Panc1 (cell line): ENCODE measurements around the gene PPP4R2. TPM values are rescaled to one million over a fixed set of nuclear protein-coding genes. Genes with fewer than 3 reads are reported as not detected.

Experiments
- ATAC-seq: fragments of 200-7000 bp; cut with Tn5 transposase; 2 replicates; pipeline ENCODE4 v1.9.1; 2020; ENCODE audit warnings: mild to moderate bottlenecking, moderate library complexity
- BruUV-seq: library from RNA; stranded (reverse); fragments of 400-500 nt; replicated peaks from 2 replicates; lab custom pipeline; 2021; lab: Mats Ljungman, UMichigan
- CTCF ChIA-PET: fragments of 300-600 bp; sonication (Branson Sonifier 250); formaldehyde crosslinking; loops from one replicate; lab custom pipeline; 2022; ENCODE audit warnings: antibody characterized with exemption; lab: Charles Lee
- POLR2A ChIA-PET: fragments of 300-600 bp; sonication (Branson Sonifier 250); formaldehyde crosslinking; loops from one replicate; lab custom pipeline; 2022; ENCODE audit warnings: antibody characterized with exemption; lab: Charles Lee
- DNase-seq: peaks from one replicate; pipeline ENCODE4 v3.0.0-alpha.2; 2010; ENCODE audit warnings: low read depth, low spot score
- H3K27ac ChIP-seq: 2 replicates; pipeline ENCODE4 v1.5.1; 2011; ENCODE audit warnings: mild to moderate bottlenecking, low read length, inconsistent platforms
- H3K27me3 ChIP-seq: fragments of 200-500 bp; sonication (Bioruptor generic); 2 replicates; pipeline ENCODE4 v1.6.0; 2014; ENCODE audit warnings: low read length, inconsistent platforms; ENCODE audit not compliant: control insufficient read depth, insufficient read depth
- H3K36me3 ChIP-seq: fragments of 200-500 bp; sonication (Bioruptor generic); 2 replicates; pipeline ENCODE4 v1.5.1; 2014; ENCODE audit warnings: inconsistent platforms, mild to moderate bottlenecking, low read length, moderate library complexity; ENCODE audit not compliant: control insufficient read depth, insufficient read depth
- H3K4me1 ChIP-seq: 2 replicates; pipeline ENCODE4 v1.5.1; 2011; ENCODE audit warnings: inconsistent platforms, mild to moderate bottlenecking, low read length, moderate library complexity; ENCODE audit not compliant: control insufficient read depth, insufficient read depth
- H3K4me3 ChIP-seq, 2 experiments: 2 replicates each; pipeline ENCODE4 v1.5.1; 2011 to 2012; ENCODE audit warnings: low read depth in 2 of 2, low read length in 2 of 2, mild to moderate bottlenecking in 2 of 2, inconsistent platforms in 1 of 2, moderate library complexity in 1 of 2
- H3K9me3 ChIP-seq: fragments of 200-500 bp; sonication (Bioruptor generic); 2 replicates; pipeline ENCODE4 v1.5.1; 2014; ENCODE audit warnings: low read depth, mild to moderate bottlenecking, inconsistent platforms, low read length, moderate library complexity; ENCODE audit not compliant: control insufficient read depth, insufficient read depth
- CTCF ChIP-seq: fragments of 450-650 bp; IDR thresholded peaks from 2 replicates; pipeline ENCODE4 v1.5.1; 2017; ENCODE audit warnings: mild to moderate bottlenecking
- POLR2AphosphoS5 ChIP-seq: IDR thresholded peaks from 2 replicates; pipeline ENCODE4 v1.6.1; 2012; ENCODE audit warnings: mild to moderate bottlenecking, low read depth, low read length, moderate library complexity
- REST ChIP-seq, 2 experiments: IDR thresholded peaks; 2 replicates each; pipeline ENCODE4 v1.6.1; 2011 to 2012; ENCODE audit warnings: low read depth in 2 of 2, control low read depth in 1 of 2, low read length in 1 of 2, mild to moderate bottlenecking in 1 of 2, moderate library complexity in 1 of 2; ENCODE audit not compliant: insufficient read depth in 1 of 2
- SIN3A ChIP-seq: IDR thresholded peaks from 2 replicates; pipeline ENCODE4 v1.6.1; 2012; ENCODE audit warnings: low read depth, mild to moderate bottlenecking, low read length, moderate library complexity, borderline replicate concordance; ENCODE audit not compliant: insufficient read depth
- TCF7L2 ChIP-seq: IDR thresholded peaks from 2 replicates; pipeline ENCODE4 v1.6.1; 2011; ENCODE audit warnings: mild to moderate bottlenecking, low read depth, low read length, inconsistent platforms
- in situ Hi-C: cut with HindIII; loops from 2 replicates; pipeline ENCODE4 v1.10.0; 2016; ENCODE audit warnings: low sequenced_read_pairs, low pct_unique_long_range_greater_than_20kb
- intact Hi-C: fragments of 100-400 bp; cut with micrococcal nuclease; formaldehyde crosslinking; loops from one replicate; pipeline ENCODE4 v1.10.0; 2022; ENCODE audit not compliant: unreplicated experiment
- total RNA-seq: library from RNA; stranded (reverse); gene quantifications from one replicate; pipeline ENCODE4 v1.2.1, GENCODE V29; 2021; ENCODE audit not compliant: unreplicated experiment

PPP4R2 gene
- total RNA-seq, 1 experiment from 2014 or later, result 59.8 TPM

- Histone ChIP-seq H3K36me3 (no peaks in the 10 kb centered on the region), H3K4me1 (no peaks in the 10 kb centered on the region), H3K4me3 (no peak overlapping the region), H3K9me3 (no peaks in the 10 kb centered on the region), H3K27me3 (no peaks in the 10 kb centered on the region), H3K27ac (no peak overlapping the region)
- TF ChIP-seq REST (IDR thresholded peaks at IDR 0.05; ENCODE audit: insufficient read depth in 1 of 2, low read depth in 2 of 2, low read length in 1 of 2) (no peak), TCF7L2 (no peak), POLR2AphosphoS5 (no peak), CTCF (no peak), SIN3A (no peak)
- in situ Hi-C loops, result no loop called here
- DNase-seq, result no peak
- intact Hi-C loops, result loop anchor here (10.0 kb wide), 1 partner anchor 146 kb away; no protein-coding TSS in a partner anchor
- no TSS peak for BruUV-seq
- ATAC-seq, result no peak
- ChIA-PET CTCF (interaction anchor here (0.6 to 0.7 kb wide), 2 partner anchors 144 to 392 kb away, joined by 3 to 13 read pairs; no protein-coding TSS in a partner anchor), POLR2A (no interaction called here)
These were observed 83.8 kb downstream of the PPP4R2 start for GRCh38 chr3:73080216-73080966.

- no peak overlapping the region for H3K27ac ChIP-seq
- in situ Hi-C loops, result no loop called here
These were observed 84.5 kb downstream of the PPP4R2 start for GRCh38 chr3:73081140-73081539.

More at GRCh38 chr3:73081140-73081539, 84.5 kb downstream of the PPP4R2 start:
- no TSS peak for BruUV-seq
- ChIA-PET POLR2A (interaction anchor here (0.5 kb wide), 1 partner anchor 135 kb away, joined by 16 read pairs; no protein-coding TSS in a partner anchor), CTCF (interaction anchor here (0.7 kb wide), 1 partner anchor 144 kb away, joined by 13 read pairs; no protein-coding TSS in a partner anchor)
- Histone ChIP-seq H3K36me3 (no peaks in the 10 kb centered on the region), H3K4me3 (no peak overlapping the region), H3K4me1 (no peaks in the 10 kb centered on the region), H3K9me3 (no peaks in the 10 kb centered on the region), H3K27me3 (no peaks in the 10 kb centered on the region)
- ATAC-seq (no peak), DNase-seq (no peak)
- intact Hi-C loops, result loop anchor here (10.0 kb wide), 1 partner anchor 146 kb away; no protein-coding TSS in a partner anchor
- TF ChIP-seq REST (IDR thresholded peaks at IDR 0.05; ENCODE audit: insufficient read depth in 1 of 2, low read depth in 2 of 2, low read length in 1 of 2) (no peak), POLR2AphosphoS5 (no peak), TCF7L2 (no peak), SIN3A (no peak), CTCF (no peak)
